ENCODE data around the gene CEACAM19.

The CEACAM19 gene

GRCh38 chr19:44698492-44699201, 27.4 kb downstream of the CEACAM19 start, which contains the start of gene CEACAM16:
CEACAM16 (plus strand) TSS chr19:44699151; CDS start chr19:44701457, 2,306 bp downstream.
- Mint-ChIP-seq H3K4me3 (no peak within 1 kb of the TSS), H3K36me3 (ENCODE audit: low read depth) (no peaks in the 10 kb centered on the region), H3K27me3 (ENCODE audit: low read depth, poor library complexity) (peaks cover 15% of the 10 kb centered on the region), H3K27ac (no peak within 1 kb of the TSS), H3K9me3 (no peaks in the 10 kb centered on the region), H3K4me1 (peaks cover 15% of the 10 kb centered on the region)
- no peak for DNase-seq
- TF ChIP-seq CTCF (IDR thresholded peaks at IDR 0.05), result no peak

- no peaks in the 10 kb centered on the region for H3K9me3 Mint-ChIP-seq
- H3K27ac Mint-ChIP-seq, result no peak overlapping the region
- peaks cover 15% of the 10 kb centered on the region for H3K4me1 Mint-ChIP-seq
- peaks cover 12% of the 10 kb centered on the region for H3K27me3 Mint-ChIP-seq (ENCODE audit: low read depth, poor library complexity)
- no peaks in the 10 kb centered on the region for H3K36me3 Mint-ChIP-seq (ENCODE audit: low read depth)
- TF ChIP-seq CTCF (IDR thresholded peaks at IDR 0.05), result no peak
- no peak for DNase-seq
- no peak overlapping the region for H3K4me3 Mint-ChIP-seq
Measured at GRCh38 chr19:44700547-44700946, 29.3 kb downstream of the CEACAM19 start.

- Mint-ChIP-seq H3K36me3 (ENCODE audit: low read depth) (no peaks in the 10 kb centered on the region), H3K27me3 (ENCODE audit: low read depth, poor library complexity) (peaks cover 15% of the 10 kb centered on the region), H3K27ac (peak overlapping the region; percentile 19), H3K4me3 (no peak overlapping the region), H3K9me3 (no peaks in the 10 kb centered on the region), H3K4me1 (peaks cover 15% of the 10 kb centered on the region)
- no peak for TF ChIP-seq CTCF (IDR thresholded peaks at IDR 0.05)
- DNase-seq, result no peak
Measured at GRCh38 chr19:44701228-44701627, 29.9 kb downstream of the CEACAM19 start.

- TF ChIP-seq CTCF (IDR thresholded peaks at IDR 0.05), result no peak
- no peak overlapping the region for H3K4me3 Mint-ChIP-seq
- peaks cover 12% of the 10 kb centered on the region for H3K27me3 Mint-ChIP-seq (ENCODE audit: low read depth, poor library complexity)
- peak overlapping the region; percentile 39 for H3K27ac Mint-ChIP-seq
- no peaks in the 10 kb centered on the region for H3K9me3 Mint-ChIP-seq
- H3K4me1 Mint-ChIP-seq, result peaks cover 4% of the 10 kb centered on the region
- DNase-seq, result no peak
- no peaks in the 10 kb centered on the region for H3K36me3 Mint-ChIP-seq (ENCODE audit: low read depth)
Measured at GRCh38 chr19:44702551-44703176, 31.4 kb downstream of the CEACAM19 start.

GRCh38 chr19:44703336-44704078, 32.2 kb downstream of the CEACAM19 start:
- Mint-ChIP-seq H3K27ac (no peak overlapping the region), H3K9me3 (no peaks in the 10 kb centered on the region), H3K36me3 (ENCODE audit: low read depth) (no peaks in the 10 kb centered on the region), H3K27me3 (ENCODE audit: low read depth, poor library complexity) (peaks cover 12% of the 10 kb centered on the region), H3K4me3 (no peak overlapping the region), H3K4me1 (peaks cover 4% of the 10 kb centered on the region)
- DNase-seq, result no peak
- no peak for TF ChIP-seq CTCF (IDR thresholded peaks at IDR 0.05)
